Left colon (tissue), 2 donors: ENCODE results near the gene TGFBR2. TPM values are rescaled to one million over a fixed set of nuclear protein-coding genes. Genes with fewer than 3 reads are reported as not detected.
A peak's percentile ranks its signal among the peaks of the same experiment; 100 is the strongest.

Experiments used
- ATAC-seq: fragments of 200-7000 bp; cut with Tn5 transposase; one replicate; pipeline ENCODE4 v1.9.1; 2020; ENCODE audit warnings: mild to moderate bottlenecking, moderate library complexity
- DNase-seq, 2 donors: peaks; one replicate each; pipeline ENCODE4 v3.0.0-alpha.2; 2020
- intact Hi-C, 2 donors: fragments of 100-400 bp; cut with DNase I in 1 of 2; cut with micrococcal nuclease in 1 of 2; formaldehyde crosslinking; loops; one replicate each; pipeline versions ENCODE4 v1.11.2 to v1.14.0; 2022; cut with DNase I, micrococcal nuclease
- total RNA-seq, 2 donors: library from RNA; stranded (reverse); fragmentation: NEBNext Ultra II Directional; extraction: Animal tissue kit (Norgen Biotek cat#: 25700); gene quantifications; one replicate each; pipeline ENCODE4 v1.2.1, GENCODE V29; 2021
- donor health status: DM: no; HTN: no; CAD: no.
- donor health status: DM: yes; HTN: yes; CAD: no.

TGFBR2 gene
- total RNA-seq, 2 donors from 2014 or later: 43.0 to 57.6 TPM

DNA sequence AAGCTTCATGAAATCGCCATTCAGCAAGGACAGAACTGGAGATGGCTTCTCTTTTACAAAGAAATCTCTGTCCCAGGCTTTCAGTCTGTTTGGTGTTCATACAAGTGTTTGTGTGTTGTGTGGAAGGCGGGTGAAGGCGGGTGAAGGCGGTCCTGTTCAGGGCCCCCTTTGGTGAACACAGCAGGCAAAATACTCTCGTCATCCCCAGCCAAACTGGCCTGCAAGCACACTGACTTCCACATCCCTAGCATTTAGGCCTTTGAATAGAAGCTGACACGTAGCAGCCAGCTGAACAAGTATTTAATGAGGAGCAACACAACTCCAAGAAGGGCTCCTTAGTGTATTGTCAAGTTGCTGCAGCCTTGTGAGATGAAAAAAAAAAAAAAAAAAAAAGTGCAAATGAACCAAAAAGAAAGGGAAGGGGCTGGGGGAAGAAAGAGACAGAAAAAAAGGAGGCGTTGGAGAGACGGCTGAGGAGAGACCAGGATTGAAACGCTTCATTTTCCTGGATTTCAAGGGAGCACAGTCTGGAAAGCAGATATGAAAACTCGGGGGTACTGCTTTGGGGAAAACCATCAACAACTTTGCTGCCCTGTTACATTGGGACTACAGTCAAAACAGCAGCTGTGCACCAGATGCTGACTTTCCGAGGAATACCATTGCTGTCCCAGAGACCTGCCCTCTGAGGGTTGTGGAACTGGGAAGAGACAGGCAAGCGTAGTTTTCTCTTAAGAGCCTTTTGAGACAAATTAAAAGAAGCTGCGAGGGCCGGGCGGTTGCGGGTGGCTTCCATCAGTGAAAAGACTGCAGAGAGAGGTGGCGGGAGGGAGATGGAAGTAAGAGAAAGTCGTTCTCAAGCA, 74.6 kb downstream of the TGFBR2 start:
- no peak for ATAC-seq

DNA sequence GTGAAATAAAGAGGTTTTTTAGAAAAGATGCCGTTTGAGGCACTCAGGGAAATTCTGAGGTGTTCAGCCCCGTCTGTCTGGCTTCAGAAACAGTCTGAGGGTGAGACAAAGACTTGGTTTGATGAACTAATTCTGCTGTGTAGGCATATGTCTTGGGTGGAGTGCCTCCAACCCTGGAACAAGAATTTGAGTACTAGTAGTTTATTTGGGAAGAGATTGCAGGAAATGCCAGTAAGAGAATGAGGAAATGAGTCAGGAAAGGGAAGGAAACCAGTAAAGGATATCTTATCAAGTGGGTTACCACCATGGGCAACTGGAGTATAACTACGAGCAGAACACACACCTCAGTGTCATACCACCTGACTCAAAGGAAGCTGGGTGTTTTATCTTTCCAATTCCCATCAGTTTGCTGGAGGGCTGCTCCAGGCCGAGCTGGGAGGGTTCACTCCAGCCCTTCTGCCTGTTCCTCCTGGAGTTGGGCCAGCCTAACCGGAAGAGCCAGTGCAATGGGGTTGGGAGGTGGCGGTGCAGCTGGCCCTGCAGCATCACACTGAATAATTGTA, 75.3 kb downstream of the TGFBR2 start:
- ATAC-seq (peak; percentile 13), DNase-seq (no peak)
- intact Hi-C loops: no loop called here

More for the DNA sequence above, 74.6 kb downstream of the TGFBR2 start:
- intact Hi-C loops: no loop called here
- DNase-seq: no peak

DNA sequence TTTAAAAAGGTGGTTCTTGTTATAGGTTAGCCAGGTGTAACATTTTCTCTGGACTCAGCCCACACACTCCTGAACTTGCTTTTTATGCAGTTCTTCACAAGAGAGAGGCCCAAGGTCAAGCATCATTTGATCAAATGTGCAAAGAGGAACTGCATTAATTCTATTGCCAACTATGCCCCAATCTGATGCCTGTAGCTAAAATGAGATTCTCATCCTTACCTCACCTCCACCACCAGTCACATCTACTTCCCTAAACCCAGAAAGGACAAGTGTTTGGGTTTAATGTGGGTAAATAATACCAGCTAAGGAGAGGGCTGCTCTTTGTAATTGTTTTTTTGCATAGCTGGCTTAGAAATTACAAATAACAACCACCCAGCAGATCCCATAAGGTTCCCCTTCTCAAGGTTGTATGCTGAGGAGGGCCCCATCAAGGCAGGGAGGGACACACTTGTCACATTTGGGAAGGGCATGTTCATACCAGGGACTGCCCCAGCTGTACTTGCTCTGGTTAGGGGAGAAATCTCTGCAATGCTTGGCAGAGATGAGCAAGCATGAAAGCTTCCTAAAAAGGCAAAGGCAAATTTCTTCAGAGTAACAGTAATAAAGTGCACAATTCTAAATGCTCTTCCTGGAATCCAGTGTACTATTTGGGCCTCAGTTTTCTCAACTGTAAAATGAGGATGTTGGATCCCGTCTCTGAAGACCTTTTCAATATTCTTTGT, 76.2 kb downstream of the TGFBR2 start:
- ATAC-seq (no peak), DNase-seq (no peak)
- intact Hi-C loops: no loop called here

DNA sequence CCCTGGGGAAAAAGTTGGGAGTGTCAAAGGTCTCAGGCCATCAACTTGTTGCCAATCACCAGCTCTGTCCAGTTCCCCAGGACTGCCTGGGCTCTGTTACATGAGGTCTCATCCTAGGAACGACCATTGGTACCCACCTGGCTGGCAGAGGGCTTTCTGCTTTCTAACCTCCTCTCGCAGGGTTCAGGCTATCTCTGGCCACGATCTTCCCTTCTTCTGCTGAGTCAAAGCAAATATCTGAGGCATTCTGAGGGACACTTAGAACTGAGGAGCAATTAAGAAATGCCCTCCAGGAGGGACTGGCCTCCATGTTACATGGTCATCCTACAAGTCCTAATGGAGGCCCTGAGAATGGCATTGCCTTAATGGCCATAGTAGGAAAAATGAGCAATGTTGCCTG, 77.4 kb downstream of the TGFBR2 start:
- no peak for ATAC-seq
- intact Hi-C loops: no loop called here
- no peak for DNase-seq

DNA sequence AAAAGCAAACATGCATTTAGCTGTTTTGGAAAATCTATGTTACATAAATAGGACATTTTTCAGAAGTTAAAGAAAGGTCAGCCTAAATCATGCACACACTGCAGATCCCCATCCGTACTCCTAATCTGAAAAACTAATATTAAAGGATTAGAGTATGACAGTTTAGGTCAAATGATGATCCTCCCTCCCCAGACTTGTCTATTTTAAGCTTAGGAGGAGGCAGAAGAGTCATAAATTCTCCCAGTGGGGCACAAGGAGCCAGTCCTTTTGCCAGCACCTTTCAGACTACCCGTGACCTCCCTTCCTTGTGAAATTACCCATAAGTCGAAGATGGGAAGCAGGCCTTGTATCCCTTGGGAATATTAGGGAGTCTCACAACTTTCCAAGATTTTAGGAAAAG, 78.0 kb downstream of the TGFBR2 start:
- intact Hi-C loops: no loop called here
- ATAC-seq (no peak), DNase-seq (no peak)

DNA sequence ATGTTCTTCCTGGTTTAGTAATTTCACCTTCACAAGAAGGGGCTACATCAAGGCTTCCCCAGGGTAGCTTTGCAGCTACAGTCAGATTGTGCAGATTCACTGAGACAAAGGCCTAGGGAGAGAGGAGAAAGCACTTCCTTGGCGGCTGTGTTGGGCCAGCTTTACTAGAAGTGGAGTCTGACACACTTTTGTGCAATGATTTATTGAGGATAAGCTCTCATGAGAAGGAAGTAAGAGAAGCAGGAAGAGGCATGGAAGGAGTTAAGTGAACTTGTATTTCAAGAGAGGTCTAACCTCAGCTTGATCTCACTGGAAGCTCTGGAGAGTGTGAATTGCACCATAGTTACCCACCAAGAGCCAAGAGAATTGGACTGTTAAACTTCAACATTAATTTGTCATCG, 78.9 kb downstream of the TGFBR2 start:
- DNase-seq (no peak), ATAC-seq (no peak)
- intact Hi-C loops: no loop called here

DNA sequence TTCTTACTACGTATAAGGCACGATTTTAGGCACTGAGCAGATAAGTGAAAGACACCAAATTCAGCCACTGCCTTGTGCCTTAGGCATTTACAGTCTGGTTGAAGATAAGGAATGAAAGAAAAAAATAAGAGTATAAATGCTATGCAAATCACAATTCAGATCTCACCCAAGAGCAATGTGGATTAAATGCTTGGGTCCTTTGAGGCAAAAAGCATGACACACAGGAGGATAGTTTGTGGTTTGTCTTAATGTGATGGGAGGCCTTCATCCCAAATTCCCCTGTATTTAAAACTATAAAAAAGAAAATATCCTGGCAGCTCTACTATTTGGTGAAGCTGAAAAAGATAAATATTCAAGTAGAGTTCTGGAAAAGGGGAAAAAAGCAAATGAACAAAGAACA, 79.8 kb downstream of the TGFBR2 start:
- ATAC-seq (no peak), DNase-seq (no peak)
- intact Hi-C loops: no loop called here

DNA sequence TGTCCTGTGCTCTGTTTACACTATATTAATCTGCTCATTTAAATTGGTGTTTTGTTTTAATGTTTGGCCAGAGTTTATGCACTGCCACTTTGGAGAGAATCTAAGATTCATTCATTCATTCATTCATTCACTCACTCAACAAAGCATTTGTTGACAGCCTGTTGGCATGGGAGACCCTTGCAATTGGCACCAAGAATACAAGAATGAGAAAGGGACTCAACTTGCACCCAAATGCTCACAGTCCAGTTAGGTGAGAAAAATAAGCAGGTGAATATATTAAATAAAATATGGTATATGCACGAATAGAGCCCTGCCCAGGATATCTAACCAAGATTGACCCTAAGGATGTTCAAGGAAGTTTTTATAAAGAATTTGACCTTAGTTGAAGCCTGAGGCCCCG, 80.4 kb downstream of the TGFBR2 start:
- DNase-seq (no peak), ATAC-seq (no peak)
- intact Hi-C loops: no loop called here

DNA sequence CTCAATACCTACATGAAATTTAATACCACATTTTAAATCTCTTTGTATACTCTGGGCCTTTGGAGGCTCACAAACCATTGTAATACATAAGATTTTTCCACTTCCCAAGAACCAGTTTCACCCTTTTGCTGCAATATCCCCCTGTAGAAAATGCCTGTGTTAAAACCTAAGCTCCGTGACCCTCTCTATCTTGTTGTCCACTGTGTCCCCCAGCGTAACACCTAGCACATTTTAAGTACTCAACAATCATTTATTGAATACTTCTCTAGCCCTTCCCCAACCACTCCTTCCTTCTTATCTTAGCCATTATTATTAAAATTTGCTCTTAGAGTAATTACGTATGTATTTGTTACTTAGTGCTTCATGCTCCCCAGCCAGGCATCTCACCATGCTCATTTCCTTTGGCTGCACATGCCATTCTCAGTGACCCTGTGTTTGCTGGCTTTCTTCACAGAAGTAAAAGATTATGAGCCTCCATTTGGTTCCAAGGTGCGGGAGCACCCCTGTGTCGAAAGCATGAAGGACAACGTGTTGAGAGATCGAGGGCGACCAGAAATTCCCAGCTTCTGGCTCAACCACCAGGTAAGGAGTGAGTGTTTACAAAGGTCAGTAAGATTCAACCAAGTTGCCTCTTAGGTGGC, 81.6 kb downstream of the TGFBR2 start:
- no peak for ATAC-seq
- DNase-seq: no peak
- intact Hi-C loops: no loop called here

DNA sequence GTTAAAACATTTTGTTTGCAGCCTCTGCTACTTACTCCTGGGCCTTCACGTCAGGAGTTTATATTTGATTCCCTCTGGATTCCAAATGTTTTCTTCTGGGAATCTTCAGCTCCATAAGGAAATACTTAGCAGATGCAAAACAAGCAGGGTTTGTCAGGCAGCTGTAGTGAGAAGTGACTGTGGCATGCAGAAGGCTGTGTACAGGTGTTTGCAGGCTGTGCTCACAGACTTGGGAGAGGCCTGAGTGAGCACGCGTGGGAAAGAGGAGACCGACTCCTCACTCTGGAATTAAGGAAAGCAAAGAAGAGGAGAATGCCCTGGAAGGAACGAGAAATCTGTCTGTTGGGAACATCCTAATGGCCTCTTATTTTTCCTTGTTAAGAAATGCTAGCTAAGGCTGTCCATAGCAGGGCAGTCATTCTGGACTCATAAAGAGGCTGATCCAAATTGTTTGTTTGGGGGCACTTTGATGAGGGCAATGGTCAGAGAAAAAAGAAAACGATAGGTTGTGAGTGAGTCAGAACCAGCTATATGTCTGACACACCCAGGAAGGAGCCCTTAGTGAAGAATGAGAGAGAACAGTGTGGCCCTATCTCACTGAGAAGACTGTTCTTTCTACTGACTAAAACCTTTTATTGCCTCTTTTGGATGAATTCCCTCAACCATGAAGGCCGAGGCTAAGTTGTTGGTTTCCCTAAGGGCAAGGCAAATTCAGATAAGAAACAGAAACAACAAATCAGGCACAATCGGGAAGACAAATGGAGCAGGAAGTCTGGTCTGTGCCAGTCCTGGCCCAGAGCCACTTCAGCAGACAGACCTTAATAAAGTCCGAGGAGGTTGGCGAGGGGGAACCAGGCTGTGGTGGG, 82.6 kb downstream of the TGFBR2 start:
- DNase-seq (peak; percentile 64 to 66), ATAC-seq (peak; percentile 93)
- intact Hi-C loops: no loop called here

DNA sequence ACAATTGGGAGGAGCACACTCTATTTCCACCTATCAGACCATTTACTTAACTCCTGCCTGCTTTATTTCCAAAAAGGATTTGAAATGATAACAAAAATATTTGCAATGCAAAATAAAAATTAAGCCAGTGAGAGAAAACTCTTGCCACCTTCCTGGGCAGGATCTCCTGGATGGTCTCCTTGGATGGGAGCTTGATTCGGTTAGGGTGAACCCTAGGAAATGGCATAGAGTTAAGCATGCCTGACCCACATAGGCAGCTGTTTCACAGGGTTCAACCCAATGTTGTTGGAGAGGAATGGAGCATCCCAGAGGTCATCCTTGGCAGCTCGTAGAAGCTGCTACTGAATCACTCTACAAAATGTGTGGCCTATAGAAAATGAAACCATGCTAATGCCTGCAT, 83.8 kb downstream of the TGFBR2 start:
- DNase-seq (no peak), ATAC-seq (no peak)
- intact Hi-C loops: no loop called here

DNA sequence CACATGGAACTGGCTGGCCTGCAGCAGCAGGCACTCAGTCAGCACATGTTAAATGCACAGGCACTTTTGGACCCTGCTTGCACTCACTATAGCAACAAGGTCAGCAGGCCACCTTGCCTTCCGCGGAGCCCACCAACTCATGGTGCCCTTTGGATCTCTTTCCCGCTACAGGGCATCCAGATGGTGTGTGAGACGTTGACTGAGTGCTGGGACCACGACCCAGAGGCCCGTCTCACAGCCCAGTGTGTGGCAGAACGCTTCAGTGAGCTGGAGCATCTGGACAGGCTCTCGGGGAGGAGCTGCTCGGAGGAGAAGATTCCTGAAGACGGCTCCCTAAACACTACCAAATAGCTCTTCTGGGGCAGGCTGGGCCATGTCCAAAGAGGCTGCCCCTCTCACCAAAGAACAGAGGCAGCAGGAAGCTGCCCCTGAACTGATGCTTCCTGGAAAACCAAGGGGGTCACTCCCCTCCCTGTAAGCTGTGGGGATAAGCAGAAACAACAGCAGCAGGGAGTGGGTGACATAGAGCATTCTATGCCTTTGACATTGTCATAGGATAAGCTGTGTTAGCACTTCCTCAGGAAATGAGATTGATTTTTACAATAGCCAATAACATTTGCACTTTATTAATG, 85.0 kb downstream of the TGFBR2 start:
- DNase-seq (peak in 1 of 2 donors; percentile 30), ATAC-seq (no peak)
- intact Hi-C loops: no loop called here

DNA sequence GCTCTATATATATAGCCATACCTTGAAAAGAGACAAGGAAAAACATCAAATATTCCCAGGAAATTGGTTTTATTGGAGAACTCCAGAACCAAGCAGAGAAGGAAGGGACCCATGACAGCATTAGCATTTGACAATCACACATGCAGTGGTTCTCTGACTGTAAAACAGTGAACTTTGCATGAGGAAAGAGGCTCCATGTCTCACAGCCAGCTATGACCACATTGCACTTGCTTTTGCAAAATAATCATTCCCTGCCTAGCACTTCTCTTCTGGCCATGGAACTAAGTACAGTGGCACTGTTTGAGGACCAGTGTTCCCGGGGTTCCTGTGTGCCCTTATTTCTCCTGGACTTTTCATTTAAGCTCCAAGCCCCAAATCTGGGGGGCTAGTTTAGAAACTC, 85.5 kb downstream of the TGFBR2 start:
- DNase-seq: no peak
- ATAC-seq: no peak
- intact Hi-C loops: no loop called here

DNA sequence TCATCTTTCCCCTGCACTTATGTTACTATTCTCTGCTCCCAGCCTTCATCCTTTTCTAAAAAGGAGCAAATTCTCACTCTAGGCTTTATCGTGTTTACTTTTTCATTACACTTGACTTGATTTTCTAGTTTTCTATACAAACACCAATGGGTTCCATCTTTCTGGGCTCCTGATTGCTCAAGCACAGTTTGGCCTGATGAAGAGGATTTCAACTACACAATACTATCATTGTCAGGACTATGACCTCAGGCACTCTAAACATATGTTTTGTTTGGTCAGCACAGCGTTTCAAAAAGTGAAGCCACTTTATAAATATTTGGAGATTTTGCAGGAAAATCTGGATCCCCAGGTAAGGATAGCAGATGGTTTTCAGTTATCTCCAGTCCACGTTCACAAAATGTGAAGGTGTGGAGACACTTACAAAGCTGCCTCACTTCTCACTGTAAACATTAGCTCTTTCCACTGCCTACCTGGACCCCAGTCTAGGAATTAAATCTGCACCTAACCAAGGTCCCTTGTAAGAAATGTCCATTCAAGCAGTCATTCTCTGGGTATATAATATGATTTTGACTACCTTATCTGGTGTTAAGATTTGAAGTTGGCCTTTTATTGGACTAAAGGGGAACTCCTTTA, 86.2 kb downstream of the TGFBR2 start:
- intact Hi-C loops: no loop called here
- no peak for ATAC-seq

DNA sequence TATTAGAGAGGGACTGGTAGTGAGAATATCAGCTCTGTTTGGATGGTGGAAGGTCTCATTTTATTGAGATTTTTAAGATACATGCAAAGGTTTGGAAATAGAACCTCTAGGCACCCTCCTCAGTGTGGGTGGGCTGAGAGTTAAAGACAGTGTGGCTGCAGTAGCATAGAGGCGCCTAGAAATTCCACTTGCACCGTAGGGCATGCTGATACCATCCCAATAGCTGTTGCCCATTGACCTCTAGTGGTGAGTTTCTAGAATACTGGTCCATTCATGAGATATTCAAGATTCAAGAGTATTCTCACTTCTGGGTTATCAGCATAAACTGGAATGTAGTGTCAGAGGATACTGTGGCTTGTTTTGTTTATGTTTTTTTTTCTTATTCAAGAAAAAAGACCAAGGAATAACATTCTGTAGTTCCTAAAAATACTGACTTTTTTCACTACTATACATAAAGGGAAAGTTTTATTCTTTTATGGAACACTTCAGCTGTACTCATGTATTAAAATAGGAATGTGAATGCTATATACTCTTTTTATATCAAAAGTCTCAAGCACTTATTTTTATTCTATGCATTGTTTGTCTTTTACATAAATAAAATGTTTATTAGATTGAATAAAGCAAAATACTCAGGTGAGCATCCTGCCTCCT, 87.2 kb downstream of the TGFBR2 start:
- intact Hi-C loops: no loop called here
- peak; percentile 22 to 33 for DNase-seq
- peak; percentile 61 for ATAC-seq

More for the DNA sequence above, 86.2 kb downstream of the TGFBR2 start:
- no peak for DNase-seq

DNA sequence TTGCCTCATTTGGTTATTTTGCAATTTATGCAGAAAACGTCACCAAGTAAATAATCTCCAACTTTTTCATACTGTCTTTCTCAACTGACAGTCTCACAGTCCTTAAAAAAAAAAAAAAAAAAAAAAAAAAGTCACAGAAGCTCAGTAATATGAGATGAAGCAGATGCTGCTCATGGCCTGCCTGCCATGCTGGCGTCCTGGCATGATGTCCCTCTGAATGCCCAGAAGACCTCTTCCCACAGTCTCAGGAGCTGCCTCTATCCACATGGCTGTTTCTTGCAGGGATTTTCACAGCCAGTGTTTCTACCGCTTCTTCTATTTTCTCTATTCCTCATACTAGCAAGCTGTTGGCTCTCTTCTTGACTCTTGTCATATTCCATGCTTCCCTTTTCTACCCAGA, 87.7 kb downstream of the TGFBR2 start:
- intact Hi-C loops: no loop called here
- no peak for DNase-seq
- ATAC-seq: no peak

DNA sequence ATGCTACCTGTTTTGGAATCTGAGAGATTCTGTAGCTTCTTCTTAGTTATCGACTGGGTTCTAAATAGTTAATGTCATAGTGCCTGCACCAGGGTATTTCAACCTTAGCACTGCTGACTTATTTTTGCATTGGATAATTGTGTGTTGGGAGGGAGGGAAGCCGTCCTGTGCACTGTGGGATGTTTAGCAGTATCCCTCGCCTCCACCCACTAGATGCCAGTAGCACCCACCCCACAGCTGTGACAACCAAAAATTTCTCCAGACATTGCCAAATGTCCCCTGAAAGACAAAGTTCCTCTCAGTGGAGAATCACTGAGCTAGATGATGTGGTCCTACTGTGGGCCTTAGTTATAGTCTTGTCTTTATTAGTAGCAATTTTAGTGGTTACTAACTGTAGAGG, 88.3 kb downstream of the TGFBR2 start:
- no peak for DNase-seq
- ATAC-seq: no peak
- intact Hi-C loops: loop anchor here in 1 of 2 donors (5.0 kb wide), 2 partner anchors 582 to 652 kb away; no protein-coding TSS in a partner anchor
